Loucy (cell line): Measurements from ENCODE around the gene LRRC58.

Source experiments
- CTCF ChIP-seq: fragments of 200-600 bp; sonication (generic); conservative IDR thresholded peaks from 2 replicates; pipeline ENCODE4 v1.5.1; 2014; ENCODE audit warnings: mild to moderate bottlenecking, antibody characterized with exemption, low read length
- EZH2phosphoT487 ChIP-seq: fragments of 200-600 bp; IDR thresholded peaks from 2 replicates; pipeline ENCODE4 v1.6.1; 2018; ENCODE audit warnings: antibody characterized with exemption, mild to moderate bottlenecking, moderate library complexity, borderline replicate concordance

GRCh38 chr3:120331076-120331475 lies 18.1 kb downstream of the LRRC58 start:
- TF ChIP-seq CTCF (no peak), EZH2phosphoT487 (no peak)
